Urothelium cell line (cell line): ENCODE results near the gene NR1I3.

Experiments used
- DNase-seq: peaks from one replicate; pipeline ENCODE4 v3.0.0; 2011; ENCODE audit warnings: low spot score, mixed read lengths
- FAIRE-seq: peaks from 2 replicates; lab custom pipeline; 2011; peaks lifted over from hg19 to GRCh38; lab: Jason Lieb, UNC

The NR1I3 gene

DNA sequence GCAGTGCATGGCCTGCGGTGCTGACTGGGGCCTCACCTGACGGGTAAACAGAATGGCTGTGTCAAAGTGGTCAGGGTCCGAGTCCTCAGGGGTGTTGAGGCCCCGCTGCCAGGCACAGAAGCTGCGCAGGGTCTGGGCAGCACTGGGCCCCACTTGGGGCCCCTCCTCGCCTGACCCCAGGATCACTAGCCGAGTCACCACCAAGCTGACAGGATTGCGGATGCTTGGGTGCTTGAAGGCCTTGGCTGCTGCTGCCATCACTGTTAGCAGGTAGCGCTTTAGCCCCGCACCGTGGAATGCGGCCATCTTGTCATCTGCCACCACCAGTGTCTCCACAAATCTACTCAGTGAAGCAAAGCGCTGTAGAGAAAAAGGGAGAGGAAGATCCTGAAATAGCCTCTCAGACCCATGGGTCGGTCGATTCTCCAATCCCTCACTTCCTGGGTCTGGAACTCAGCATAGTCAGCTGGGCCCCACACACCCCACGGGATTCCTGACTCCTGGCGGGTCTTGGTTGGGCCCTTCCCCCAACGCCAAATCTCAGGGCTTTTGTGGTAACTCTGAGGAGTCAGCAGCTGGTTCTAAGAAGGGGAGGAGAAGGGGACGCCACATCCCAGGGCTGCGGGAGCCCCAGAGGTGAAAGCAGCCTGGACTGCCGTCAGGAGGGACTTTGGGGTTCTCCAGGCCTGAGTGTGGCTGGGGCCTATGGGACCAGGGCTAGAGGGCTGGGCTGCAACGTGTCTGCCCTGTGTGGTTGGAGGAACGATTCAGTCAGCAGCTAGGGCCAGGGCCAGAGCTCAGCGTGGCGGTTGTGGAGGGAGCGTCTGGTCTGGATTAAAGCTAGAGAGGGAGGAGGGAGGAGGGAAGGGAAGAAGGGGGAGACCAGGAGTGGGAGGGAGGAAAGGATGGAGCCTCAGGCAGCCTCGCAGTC, 41.2 kb downstream of the NR1I3 start:
- DNase-seq (no peak), FAIRE-seq (no peak)

DNA sequence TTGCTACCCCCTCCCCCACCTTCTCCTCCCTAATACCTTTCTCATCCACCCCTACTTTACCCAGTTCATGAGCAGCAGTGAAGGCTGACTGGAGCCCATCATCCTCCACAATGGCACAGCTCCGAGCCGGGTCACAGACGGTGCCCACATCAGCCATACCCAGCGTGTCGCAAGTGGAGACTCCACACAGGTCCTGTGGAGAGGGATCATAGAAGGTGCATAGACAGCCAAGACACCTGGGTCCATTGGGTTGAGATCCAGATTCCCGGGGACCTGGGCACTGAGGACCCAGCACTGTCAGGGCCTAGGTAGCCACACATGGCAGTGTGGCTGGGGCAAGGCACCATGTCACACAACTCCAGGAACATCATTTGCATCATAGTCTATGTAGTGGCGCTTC, 41.9 kb downstream of the NR1I3 start:
- FAIRE-seq (no peak), DNase-seq (no peak)

DNA sequence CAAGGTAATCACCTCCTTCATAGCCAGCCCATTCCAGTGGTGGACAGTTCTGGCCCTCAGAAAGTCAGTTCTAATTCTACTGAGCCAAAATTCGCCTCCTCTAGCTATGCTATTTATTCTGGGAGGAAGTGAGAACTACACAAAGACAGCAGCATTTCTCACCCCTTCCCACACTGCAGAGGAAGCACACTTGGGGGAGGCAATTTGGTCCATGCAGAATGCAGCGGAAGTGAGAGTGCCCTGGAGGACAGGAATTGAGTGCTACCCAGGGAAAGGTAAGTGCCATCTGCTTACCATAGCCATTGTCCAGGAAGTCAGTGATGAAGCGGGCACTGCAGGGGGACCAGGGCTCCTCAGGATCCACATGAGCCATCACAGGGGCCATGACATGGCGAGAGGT, 42.8 kb downstream of the NR1I3 start:
- DNase-seq (no peak), FAIRE-seq (no peak)

DNA sequence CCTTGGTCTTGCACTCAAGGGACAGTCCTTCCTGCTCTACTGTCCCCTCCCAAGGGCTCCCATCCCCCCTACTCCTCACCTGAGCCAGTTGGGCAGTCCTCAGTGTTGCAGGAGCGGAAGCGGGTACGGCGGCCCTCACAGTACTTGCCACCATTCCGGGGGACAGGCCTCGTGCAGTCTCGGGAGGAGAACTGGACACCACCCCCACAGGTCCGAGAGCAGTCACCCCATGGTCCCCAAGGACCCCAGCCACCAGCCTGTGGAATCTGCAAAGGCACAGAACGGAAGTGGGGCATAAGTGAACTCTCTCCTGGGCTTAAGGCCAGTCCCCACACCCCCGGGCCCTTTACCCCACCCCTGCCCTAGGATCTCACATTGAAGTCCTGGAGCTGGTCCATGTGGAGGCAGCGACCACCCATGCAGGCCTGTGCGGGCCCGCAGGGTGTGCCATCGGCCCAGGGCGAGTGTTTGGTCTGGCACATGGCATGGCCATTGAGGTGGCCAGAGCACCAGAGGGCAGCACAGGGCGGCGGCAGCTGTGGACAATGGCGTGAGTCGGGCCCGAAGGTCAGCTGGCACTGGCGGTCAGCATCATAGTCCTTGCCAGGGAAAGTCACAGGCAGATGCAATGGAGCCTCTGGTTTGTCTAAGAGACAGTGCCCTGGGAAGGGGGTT, 44.3 kb downstream of the NR1I3 start:
- no peak for FAIRE-seq

DNA sequence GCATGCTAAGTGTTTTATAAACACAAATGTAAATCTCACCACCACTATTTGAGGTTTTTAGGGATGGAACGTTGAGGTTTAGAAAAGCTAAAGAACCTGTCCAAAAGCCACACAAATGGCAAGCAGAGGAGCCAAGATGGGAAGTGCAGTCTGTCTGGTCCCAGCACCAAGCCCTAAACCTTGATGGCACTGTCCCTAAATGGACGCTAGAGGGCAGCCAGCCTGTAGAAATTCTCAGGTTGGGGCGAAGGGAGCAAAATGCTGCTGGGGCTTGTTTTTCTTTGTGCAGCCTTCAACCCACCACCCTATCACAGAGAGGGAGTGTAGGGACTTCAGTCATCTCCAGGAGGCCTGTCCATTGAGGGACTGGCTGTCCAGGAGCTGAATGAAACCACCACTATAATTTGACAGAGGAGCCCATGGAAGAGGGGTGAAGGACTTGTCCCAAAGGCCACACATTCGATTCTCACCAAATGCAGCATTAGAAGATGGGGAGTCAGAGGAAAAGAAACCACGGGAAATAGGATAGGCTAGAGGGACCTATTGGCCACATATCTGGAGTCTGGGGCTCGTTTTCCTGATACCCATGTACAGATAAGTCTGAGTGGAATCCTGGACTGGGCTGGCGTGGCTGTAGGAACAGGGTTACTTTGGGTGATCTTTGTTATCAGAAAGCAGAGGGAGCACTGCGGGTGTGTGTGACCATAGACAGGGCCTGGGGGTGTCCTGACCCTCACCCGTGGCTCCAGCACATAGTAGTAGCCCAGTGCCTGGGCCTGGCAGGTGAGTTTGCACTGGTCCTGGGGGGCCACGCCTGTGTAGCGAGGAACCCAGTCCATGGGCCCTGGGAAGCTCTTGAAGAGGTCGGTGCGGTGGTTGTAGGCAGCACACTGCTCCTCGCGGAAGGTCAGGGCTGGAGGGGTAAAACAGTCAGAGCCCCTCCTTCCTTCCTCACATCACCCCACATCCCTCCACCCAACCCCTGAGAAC, 45.2 kb downstream of the NR1I3 start:
- peak; percentile 80 for DNase-seq
- FAIRE-seq = no peak

More for the DNA sequence above, 44.3 kb downstream of the NR1I3 start:
- no peak for DNase-seq

DNA sequence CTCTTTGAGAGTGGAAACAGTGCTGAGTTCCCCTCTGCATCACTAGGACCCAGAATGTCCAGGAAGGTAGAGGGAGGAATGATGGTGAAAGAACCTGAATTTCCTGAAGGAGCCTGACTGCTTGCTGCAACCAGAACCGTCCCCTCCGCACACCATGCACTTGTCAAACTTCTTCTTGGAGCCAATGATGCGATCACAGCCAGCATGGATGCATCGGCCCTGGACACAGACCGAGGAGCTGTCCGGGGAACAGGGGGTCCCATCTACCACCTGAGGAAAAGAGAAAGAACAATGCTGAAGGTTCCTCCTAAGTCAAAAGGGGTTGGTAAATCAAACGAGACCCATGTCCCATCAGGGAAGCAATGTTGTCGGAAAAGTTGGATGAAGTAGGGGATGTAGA, 46.0 kb downstream of the NR1I3 start:
- FAIRE-seq (no peak), DNase-seq (no peak)

DNA sequence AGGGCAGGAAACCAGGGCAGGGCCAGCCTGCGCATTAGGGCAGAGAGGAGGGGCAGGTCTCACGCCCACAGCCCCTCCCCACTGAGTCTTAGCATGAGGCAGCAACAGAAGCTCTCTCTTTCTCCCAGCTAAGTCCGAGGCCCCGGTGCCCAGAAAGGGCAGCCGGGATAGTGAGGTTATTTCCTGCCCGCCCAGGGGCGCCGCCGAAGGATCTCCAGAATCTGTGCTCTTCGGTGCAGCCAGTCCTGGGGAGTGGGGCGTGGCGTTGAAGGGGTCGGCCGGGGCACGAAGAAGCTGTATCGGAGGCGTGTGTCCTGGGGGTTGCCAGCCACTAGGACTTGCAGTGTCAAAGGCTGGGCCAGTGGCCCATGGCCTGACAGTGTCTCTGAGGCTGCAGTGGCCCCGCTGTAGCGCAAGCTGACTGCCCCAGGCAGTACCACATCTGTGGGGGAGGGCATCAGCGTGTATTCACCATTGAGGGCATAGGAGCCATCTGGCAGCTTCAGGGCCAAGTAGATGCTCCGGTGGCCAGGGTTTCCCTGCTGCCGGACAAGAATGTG, 47.0 kb downstream of the NR1I3 start:
- DNase-seq (no peak), FAIRE-seq (no peak)

DNA sequence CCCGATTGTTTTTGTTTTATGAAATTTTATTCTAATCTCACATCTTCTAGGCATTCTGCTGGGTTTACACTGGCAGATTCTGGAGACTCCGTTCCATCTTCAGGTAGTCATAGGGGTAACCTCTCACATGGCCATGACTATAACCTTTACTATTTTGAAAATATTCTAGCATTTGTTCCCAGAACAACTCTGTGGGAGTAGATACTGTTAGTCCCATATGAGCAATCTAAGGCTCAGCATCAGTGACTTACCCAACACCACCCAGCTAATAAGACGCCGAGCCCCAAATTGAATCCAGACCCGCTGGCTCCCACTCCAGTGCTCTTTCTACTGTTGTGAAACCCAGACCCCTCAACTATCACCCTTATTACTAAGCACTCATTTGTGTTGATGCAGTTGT, 49.0 kb downstream of the NR1I3 start:
- FAIRE-seq (no peak), DNase-seq (no peak)

DNA sequence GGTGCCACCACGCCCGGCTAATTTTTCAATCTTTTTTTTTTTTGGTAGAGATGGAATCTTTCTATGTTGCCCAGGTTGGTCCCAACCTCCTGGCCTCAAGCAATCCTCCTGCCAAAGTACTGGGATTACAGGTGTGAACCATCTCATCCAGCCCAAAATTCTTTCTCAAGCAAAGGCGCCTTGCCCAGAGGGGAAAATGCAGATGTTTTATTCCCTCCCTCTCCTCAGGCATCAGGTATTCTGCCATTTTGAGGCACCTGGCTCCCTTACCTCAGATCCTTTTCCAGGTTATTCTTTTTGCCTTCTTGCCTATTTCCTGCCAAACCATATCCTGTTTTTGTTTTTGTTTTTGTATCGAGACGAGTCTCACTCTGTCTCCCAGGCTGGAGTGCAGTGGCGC, 49.6 kb downstream of the NR1I3 start:
- DNase-seq = no peak
- FAIRE-seq = no peak

DNA sequence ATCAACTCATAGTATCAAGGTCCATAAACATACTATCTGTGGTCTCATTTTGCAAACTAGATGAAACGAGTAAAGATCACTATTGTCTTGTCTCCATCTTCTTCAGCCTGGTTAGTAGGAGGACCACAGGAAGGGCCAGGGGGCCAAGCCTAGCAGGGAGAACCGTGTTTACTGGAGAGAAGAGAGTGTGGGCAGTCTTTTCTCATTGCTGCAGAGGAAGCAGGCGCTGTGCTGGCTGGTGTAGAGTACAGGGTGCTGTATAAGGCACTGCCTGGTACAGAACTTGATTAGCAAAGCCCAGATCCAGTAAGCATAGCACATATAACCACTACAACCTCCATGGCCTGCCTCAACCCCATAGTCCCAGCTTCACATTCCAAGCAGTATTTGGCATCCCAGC, 50.7 kb downstream of the NR1I3 start:
- no peak for DNase-seq
- no peak for FAIRE-seq

DNA sequence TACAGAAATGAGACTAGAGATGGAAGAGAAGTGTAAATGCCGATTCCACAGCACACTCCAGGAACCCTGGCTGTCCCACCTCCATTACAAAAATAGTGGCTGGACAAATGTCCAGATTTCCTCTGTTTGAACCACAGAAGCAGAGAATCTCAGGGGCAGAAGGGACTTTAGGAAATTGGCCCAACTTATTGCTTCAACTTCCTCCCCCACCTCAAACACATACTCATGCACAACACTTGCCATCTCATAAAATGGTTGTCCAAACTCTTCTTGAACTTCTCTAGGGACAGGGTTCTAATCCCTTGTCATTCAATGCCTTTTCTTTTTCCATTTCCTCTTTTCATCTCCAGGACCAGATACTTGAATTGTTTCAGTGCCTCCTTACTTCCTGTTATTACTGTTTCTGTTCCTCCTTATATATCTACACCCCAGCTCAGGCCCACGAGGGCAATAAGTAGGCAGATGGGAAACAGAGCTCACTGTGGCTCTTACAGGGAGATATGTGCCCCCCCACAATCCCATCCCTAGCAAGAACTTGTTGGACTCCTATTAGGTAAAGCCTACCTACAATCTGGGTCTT, 52.2 kb downstream of the NR1I3 start:
- FAIRE-seq (no peak), DNase-seq (no peak)

DNA sequence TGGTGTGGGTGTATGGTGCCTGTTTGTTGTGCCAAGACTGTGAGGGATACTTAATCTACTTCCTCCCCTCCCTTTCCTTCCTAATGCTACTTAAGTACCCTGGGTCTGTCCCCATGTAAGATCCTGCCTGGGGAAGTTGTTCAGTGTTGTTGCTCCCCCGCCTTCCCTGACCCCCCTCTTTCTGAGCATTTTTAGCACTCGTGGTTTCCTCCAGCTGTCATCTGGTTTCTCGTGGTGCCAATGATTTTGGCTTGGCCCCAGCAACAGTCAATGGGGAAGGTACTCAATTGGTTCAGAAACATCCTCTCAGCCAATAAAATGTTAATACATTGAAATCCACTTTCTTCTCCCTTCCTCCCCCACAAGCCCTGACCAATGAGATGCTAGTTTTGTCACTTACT, 52.7 kb downstream of the NR1I3 start:
- DNase-seq = no peak
- FAIRE-seq = no peak

DNA sequence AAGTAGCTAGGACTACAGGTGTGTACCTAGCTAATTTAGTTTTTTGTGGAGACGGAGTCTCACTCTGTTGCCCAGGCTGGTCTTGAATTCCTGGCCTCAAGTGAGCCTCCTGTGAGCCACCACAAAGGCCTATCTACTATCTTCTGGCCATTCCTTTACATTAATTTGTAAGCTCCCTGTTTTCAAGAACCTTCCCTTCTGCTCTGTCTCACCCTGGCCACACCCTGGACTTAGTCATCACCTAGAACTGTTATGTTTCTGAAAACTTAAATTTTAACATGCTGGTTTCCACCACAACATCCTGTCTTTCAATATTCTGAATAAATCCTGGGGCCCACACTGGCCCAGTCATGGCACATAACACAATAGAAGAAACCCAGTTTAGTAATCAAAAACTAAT, 55.8 kb downstream of the NR1I3 start:
- FAIRE-seq (no peak), DNase-seq (no peak)

DNA sequence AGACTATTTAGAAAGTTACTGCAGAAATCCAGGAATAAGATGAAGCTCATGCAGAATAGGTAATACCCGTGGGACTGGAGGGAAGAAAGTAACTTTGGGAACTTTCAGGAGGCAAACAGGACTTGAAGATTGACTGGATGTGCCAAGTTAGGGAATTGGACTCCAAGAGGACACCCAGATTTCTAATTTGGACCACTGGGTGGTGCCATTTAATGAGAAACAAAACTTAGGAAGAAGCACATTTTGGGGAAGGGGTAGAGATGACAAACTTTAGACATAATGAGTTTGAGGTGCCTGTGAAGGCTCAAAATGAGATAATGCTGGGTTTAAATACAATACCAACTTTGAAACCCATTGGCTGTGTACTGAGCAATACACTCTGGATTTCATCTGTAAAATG, 57.4 kb downstream of the NR1I3 start:
- DNase-seq (no peak), FAIRE-seq (no peak)

DNA sequence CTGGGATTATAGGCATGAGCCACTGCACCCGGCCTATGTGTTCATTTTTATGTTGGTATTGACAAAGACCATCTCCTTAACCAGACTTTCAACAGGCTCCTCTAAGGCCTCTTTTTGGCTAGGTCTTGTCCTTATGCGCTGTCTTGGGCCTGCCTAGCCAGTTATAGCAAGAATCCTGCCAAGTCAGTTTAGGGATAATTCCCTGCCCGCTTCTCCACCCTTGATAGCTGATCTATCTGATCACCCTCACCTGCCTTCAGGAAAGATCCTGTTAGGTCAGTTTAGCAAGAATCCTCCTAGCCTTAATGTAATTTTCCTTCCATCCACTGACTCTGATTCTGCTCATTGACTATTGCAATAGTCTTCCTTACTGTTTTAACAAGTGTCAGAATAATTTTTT, 58.3 kb downstream of the NR1I3 start:
- FAIRE-seq (no peak), DNase-seq (no peak)
